SK-N-SH treated with all-trans-retinoic acid at 6 μM for 48 hours (cell line): ENCODE results near the gene CTIF.

Source experiments
- ATAC-seq: fragments of 200-7000 bp; cut with Tn5 transposase; 3 replicates; pipeline ENCODE4 v1.9.1; 2020; ENCODE audit warnings: mild to moderate bottlenecking, moderate library complexity
- ARNTL ChIP-seq: fragments of 450-650 bp; formaldehyde crosslinking; IDR thresholded peaks from 2 replicates; pipeline ENCODE4 v1.5.0; 2020; ENCODE audit warnings: low read depth, mild to moderate bottlenecking, moderate library complexity, borderline replicate concordance
- BACH2 ChIP-seq: fragments of 250-450 bp; sonication (Bioruptor Pico); IDR thresholded peaks from 2 replicates; pipeline ENCODE4 v1.9.0; 2021; ENCODE audit warnings: mild to moderate bottlenecking, borderline replicate concordance
- CREB5 ChIP-seq: fragments of 250-450 bp; sonication (Bioruptor Pico); IDR thresholded peaks from 2 replicates; pipeline ENCODE4 v1.5.1; 2020; ENCODE audit warnings: low read depth, mild to moderate bottlenecking, moderate library complexity
- CSDC2 ChIP-seq: fragments of 250-450 bp; sonication (Bioruptor Pico); IDR thresholded peaks from 2 replicates; pipeline ENCODE4 v1.5.0; 2020; ENCODE audit warnings: mild to moderate bottlenecking, moderate library complexity
- ESRRG ChIP-seq: fragments of 250-450 bp; sonication (Bioruptor Pico); IDR thresholded peaks from 2 replicates; pipeline ENCODE4 v1.6.1; 2021; ENCODE audit warnings: mild to moderate bottlenecking
- GLIS3 ChIP-seq: fragments of 250-450 bp; sonication (Bioruptor Pico); IDR thresholded peaks from 2 replicates; pipeline ENCODE4 v1.5.0; 2020; ENCODE audit warnings: mild to moderate bottlenecking, moderate library complexity
- ISL1 ChIP-seq: fragments of 250-450 bp; sonication (Bioruptor Pico); IDR thresholded peaks from 2 replicates; pipeline ENCODE4 v2.1.2; 2022; ENCODE audit warnings: mild to moderate bottlenecking, moderate library complexity
- OSR1 ChIP-seq: fragments of 250-450 bp; sonication (Bioruptor Pico); IDR thresholded peaks from 2 replicates; pipeline ENCODE4 v1.8.0; 2022; ENCODE audit warnings: moderate library complexity, mild to moderate bottlenecking, inconsistent platforms
- PATZ1 ChIP-seq: fragments of 250-450 bp; sonication (Bioruptor Pico); IDR thresholded peaks from 2 replicates; pipeline ENCODE4 v1.8.0; 2020; ENCODE audit warnings: mild to moderate bottlenecking, moderate library complexity, borderline replicate concordance
- RARB ChIP-seq: fragments of 250-450 bp; sonication (Bioruptor Pico); IDR thresholded peaks from 2 replicates; pipeline ENCODE4 v1.8.0; 2021; ENCODE audit warnings: mild to moderate bottlenecking, moderate library complexity
- SNAI2 ChIP-seq: fragments of 250-450 bp; sonication (Bioruptor Pico); IDR thresholded peaks from 2 replicates; pipeline ENCODE4 v1.5.0; 2020; ENCODE audit warnings: mild to moderate bottlenecking, moderate library complexity
- TCF4 ChIP-seq: fragments of 250-450 bp; sonication (Bioruptor Pico); IDR thresholded peaks from 2 replicates; pipeline ENCODE4 v1.8.0; 2021; ENCODE audit warnings: mild to moderate bottlenecking, moderate library complexity, borderline replicate concordance
- TOX ChIP-seq: fragments of 250-450 bp; sonication (Bioruptor Pico); IDR thresholded peaks from 2 replicates; pipeline ENCODE4 v1.8.0; 2021; ENCODE audit warnings: mild to moderate bottlenecking, moderate library complexity, borderline replicate concordance
- TSHZ2 ChIP-seq: fragments of 250-450 bp; sonication (Bioruptor Pico); IDR thresholded peaks from 2 replicates; pipeline ENCODE4 v1.5.0; 2020; ENCODE audit warnings: mild to moderate bottlenecking, moderate library complexity
- ZC3H10 ChIP-seq: fragments of 250-450 bp; sonication (Bioruptor Pico); IDR thresholded peaks from 2 replicates; pipeline ENCODE4 v1.5.1; 2021; ENCODE audit warnings: mild to moderate bottlenecking, moderate library complexity
- ZFP3 ChIP-seq: fragments of 250-450 bp; sonication (Bioruptor Pico); IDR thresholded peaks from 2 replicates; pipeline ENCODE4 v1.5.0; 2020; ENCODE audit warnings: mild to moderate bottlenecking, moderate library complexity
- ZFP30 ChIP-seq: fragments of 450-650 bp; formaldehyde crosslinking; IDR thresholded peaks from 2 replicates; pipeline ENCODE4 v1.5.0; 2022; ENCODE audit warnings: mild to moderate bottlenecking, moderate library complexity
- ZNF565 ChIP-seq: fragments of 450-650 bp; formaldehyde crosslinking; conservative IDR thresholded peaks from 2 replicates; pipeline ENCODE4 v1.5.0; 2020; ENCODE audit warnings: low read depth, mild to moderate bottlenecking, moderate library complexity
- ZNF70 ChIP-seq: fragments of 450-650 bp; formaldehyde crosslinking; IDR thresholded peaks from 2 replicates; pipeline ENCODE4 v1.5.0; 2020; ENCODE audit warnings: mild to moderate bottlenecking, moderate library complexity
- TF ChIP-seq, protein P1 (sequence below): fragments of 250-450 bp; sonication (Bioruptor Pico); IDR thresholded peaks from 2 replicates; pipeline ENCODE4 v1.5.1; 2021; ENCODE audit warnings: mild to moderate bottlenecking, moderate library complexity
- TF ChIP-seq, protein P2 (sequence below): fragments of 250-450 bp; sonication (Bioruptor Pico); IDR thresholded peaks from 2 replicates; pipeline ENCODE4 v1.8.0; 2021; ENCODE audit warnings: low read depth, mild to moderate bottlenecking, moderate library complexity, borderline replicate concordance

The CTIF gene

GRCh38 chr18:48831802-48832201, 293.0 kb downstream of the CTIF start:
- ATAC-seq, result no peak
- TF ChIP-seq, protein P1, sequence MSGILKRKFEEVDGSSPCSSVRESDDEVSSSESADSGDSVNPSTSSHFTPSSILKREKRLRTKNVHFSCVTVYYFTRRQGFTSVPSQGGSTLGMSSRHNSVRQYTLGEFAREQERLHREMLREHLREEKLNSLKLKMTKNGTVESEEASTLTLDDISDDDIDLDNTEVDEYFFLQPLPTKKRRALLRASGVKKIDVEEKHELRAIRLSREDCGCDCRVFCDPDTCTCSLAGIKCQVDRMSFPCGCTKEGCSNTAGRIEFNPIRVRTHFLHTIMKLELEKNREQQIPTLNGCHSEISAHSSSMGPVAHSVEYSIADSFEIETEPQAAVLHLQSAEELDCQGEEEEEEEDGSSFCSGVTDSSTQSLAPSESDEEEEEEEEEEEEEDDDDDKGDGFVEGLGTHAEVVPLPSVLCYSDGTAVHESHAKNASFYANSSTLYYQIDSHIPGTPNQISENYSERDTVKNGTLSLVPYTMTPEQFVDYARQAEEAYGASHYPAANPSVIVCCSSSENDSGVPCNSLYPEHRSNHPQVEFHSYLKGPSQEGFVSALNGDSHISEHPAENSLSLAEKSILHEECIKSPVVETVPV (CRISPR knock-in tag), result no peak
- TF ChIP-seq OSR1 (CRISPR knock-in tag) (no peak), ARNTL (CRISPR knock-in tag) (no peak), ESRRG (no peak)
- TF ChIP-seq, protein P2, sequence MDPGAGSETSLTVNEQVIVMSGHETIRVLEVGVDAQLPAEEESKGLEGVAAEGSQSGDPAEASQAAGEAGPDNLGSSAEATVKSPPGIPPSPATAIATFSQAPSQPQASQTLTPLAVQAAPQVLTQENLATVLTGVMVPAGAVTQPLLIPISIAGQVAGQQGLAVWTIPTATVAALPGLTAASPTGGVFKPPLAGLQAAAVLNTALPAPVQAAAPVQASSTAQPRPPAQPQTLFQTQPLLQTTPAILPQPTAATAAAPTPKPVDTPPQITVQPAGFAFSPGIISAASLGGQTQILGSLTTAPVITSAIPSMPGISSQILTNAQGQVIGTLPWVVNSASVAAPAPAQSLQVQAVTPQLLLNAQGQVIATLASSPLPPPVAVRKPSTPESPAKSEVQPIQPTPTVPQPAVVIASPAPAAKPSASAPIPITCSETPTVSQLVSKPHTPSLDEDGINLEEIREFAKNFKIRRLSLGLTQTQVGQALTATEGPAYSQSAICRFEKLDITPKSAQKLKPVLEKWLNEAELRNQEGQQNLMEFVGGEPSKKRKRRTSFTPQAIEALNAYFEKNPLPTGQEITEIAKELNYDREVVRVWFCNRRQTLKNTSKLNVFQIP (CRISPR knock-in tag), result no peak

GRCh38 chr18:48832938-48833700, 294.3 kb downstream of the CTIF start:
- ATAC-seq, result peak; percentile 51
- TF ChIP-seq TCF4 (CRISPR knock-in tag) (no peak), PATZ1 (CRISPR knock-in tag) (no peak), OSR1 (CRISPR knock-in tag) (no peak), TOX (CRISPR knock-in tag) (no peak), CREB5 (CRISPR knock-in tag) (no peak), ARNTL (CRISPR knock-in tag) (no peak), BACH2 (CRISPR knock-in tag) (no peak), ZC3H10 (no peak), RARB (CRISPR knock-in tag) (no peak), TSHZ2 (CRISPR knock-in tag) (no peak), ZFP3 (no peak), ZFP30 (CRISPR knock-in tag) (no peak), ISL1 (CRISPR knock-in tag) (no peak), SNAI2 (CRISPR knock-in tag) (no peak), GLIS3 (CRISPR knock-in tag) (no peak), ZNF565 (CRISPR knock-in tag) (no peak), ZNF70 (no peak), CSDC2 (CRISPR knock-in tag) (no peak)
- TF ChIP-seq, protein P2 (CRISPR knock-in tag), result no peak
